Esophagus muscularis mucosa (tissue), 4 donors: ENCODE results near the gene CBFA2T3. TPM values are rescaled to one million over a fixed set of nuclear protein-coding genes. Genes with fewer than 3 reads are reported as not detected.

Experiments used
- DNase-seq: peaks from one replicate; pipeline ENCODE4 v3.0.0-alpha.2; 2017; ENCODE audit errors: extremely low spot score
- H3K27ac ChIP-seq, 4 donors: fragments of 200-600 bp; sonication (generic); replicated peaks in 1 of 4; 1 replicate in 3 of 4; 2 replicates in 1 of 4; pipeline ENCODE4 v1.5.1; 2016 to 2019; ENCODE audit warnings: mild to moderate bottlenecking in 1 of 4
- H3K27me3 ChIP-seq, 4 donors: fragments of 200-600 bp; sonication (generic); one replicate each; pipeline versions ENCODE4 v1.5.1 to v1.6.0; 2016 to 2019
- H3K36me3 ChIP-seq, 4 donors: fragments of 200-600 bp; sonication (generic); one replicate each; pipeline ENCODE4 v1.5.1; 2016 to 2019
- H3K4me1 ChIP-seq, 4 donors: fragments of 200-600 bp; sonication (generic); one replicate each; pipeline ENCODE4 v1.5.1; 2016 to 2019
- H3K4me3 ChIP-seq, 4 donors: fragments of 200-600 bp; sonication (generic); 1 replicate in 2 of 4; 2 replicates in 2 of 4; pipeline ENCODE4 v1.5.1; 2016 to 2019; ENCODE audit warnings: mild to moderate bottlenecking in 4 of 4, moderate library complexity in 1 of 4
- H3K9me3 ChIP-seq, 4 donors: fragments of 200-600 bp; sonication (generic); 1 replicate in 3 of 4; 2 replicates in 1 of 4; pipeline ENCODE4 v1.5.1; 2016 to 2019
- EP300 ChIP-seq: sonication (generic); formaldehyde crosslinking; IDR thresholded peaks from one replicate; pipeline ENCODE4 v1.6.1; 2017; ENCODE audit warnings: antibody characterized with exemption
- POLR2A ChIP-seq: fragments of 450-650 bp; IDR thresholded peaks from one replicate; pipeline ENCODE4 v1.6.1; 2017; ENCODE audit warnings: antibody characterized with exemption, moderate library complexity, mild to moderate bottlenecking, low read depth
- POLR2AphosphoS5 ChIP-seq, 2 donors: sonication (generic); formaldehyde crosslinking; IDR thresholded peaks; one replicate each; pipeline ENCODE4 v1.6.1; 2017; ENCODE audit warnings: antibody characterized with exemption in 2 of 2
- WGBS: methylation state at CpG from one replicate; pipeline ENCODE4 v1.1.5; 2018; 5-methylcytosine and 5-hydroxymethylcytosine counted together
- intact Hi-C: fragments of 100-400 bp; cut with DNase I; formaldehyde crosslinking; loops from one replicate; pipeline ENCODE4 v1.15.1; 2023
- total RNA-seq, 4 donors: library from RNA; depleted of rRNA; stranded (reverse); fragments of >200 nt; gene quantifications; one replicate each; pipeline versions ENCODE4 v1.1.0 to v1.2.1, GENCODE V29; 2016
- TF ChIP-seq, protein P1 (sequence below), 3 experiments: fragments of 200-600 bp in 2 of 3; fragments of 450-650 bp in 1 of 3; sonication (generic) in 2 of 3; IDR thresholded peaks; one replicate each; pipeline ENCODE4 v1.5.1; 2017 to 2019; ENCODE audit warnings: antibody characterized with exemption in 3 of 3, mild to moderate bottlenecking in 2 of 3, moderate library complexity in 1 of 3

Gene CBFA2T3
- total RNA-seq, 4 donors from 2014 or later = 2.0 to 10.4 (median 3.5) TPM

DNA sequence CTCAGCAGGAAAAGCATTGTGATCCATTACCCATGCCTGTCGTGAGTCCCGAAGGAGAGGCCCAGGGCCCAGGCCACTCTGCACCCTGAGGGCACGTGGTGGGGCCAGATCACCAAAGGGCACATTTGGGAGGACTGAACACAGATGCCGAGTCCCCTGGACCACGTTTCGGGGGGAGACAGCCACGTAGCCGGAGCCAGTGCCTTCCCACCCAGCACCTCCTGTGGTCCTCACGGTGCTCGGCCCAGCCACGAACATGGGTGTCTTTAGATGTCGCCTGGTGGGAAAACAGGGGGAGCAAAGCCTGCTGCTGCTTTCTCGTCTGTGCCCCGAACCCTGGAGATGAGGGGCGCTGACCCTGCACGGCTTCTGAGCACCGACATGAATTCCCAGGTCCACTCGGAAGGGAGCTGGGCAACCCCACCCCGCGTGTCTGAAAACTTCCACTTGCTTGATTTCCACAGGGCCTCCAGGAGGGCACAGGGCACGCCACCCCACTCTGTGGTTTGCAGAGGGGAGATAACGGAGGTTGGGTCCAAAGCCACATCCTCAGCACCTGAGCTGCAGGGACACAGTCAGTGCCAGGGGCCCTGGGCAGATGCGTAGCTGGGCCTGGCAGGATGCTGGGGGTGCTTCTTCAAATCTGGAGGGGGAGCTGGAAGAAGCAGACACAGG lies 14.4 kb downstream of the CBFA2T3 start:
- no peak for TF ChIP-seq POLR2A
- TF ChIP-seq, protein P1, sequence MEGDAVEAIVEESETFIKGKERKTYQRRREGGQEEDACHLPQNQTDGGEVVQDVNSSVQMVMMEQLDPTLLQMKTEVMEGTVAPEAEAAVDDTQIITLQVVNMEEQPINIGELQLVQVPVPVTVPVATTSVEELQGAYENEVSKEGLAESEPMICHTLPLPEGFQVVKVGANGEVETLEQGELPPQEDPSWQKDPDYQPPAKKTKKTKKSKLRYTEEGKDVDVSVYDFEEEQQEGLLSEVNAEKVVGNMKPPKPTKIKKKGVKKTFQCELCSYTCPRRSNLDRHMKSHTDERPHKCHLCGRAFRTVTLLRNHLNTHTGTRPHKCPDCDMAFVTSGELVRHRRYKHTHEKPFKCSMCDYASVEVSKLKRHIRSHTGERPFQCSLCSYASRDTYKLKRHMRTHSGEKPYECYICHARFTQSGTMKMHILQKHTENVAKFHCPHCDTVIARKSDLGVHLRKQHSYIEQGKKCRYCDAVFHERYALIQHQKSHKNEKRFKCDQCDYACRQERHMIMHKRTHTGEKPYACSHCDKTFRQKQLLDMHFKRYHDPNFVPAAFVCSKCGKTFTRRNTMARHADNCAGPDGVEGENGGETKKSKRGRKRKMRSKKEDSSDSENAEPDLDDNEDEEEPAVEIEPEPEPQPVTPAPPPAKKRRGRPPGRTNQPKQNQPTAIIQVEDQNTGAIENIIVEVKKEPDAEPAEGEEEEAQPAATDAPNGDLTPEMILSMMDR (IDR thresholded peaks at IDR 0.05) = no peak
- TF ChIP-seq EP300 = no peak
- TF ChIP-seq POLR2AphosphoS5 (IDR thresholded peaks at IDR 0.05) = no peak
- WGBS = 82% methylated on average over 15 of the region's 23 CpGs
- H3K27ac ChIP-seq = no peak overlapping the region
- H3K9me3 ChIP-seq = no peaks in the 10 kb centered on the region
- H3K4me1 ChIP-seq = peaks cover 0 to 3% (median under 1%) of the 10 kb centered on the region in 4 donors
- H3K4me3 ChIP-seq = no peak overlapping the region
- H3K36me3 ChIP-seq = no peaks in the 10 kb centered on the region
- peaks cover 0 to 59% (median 0%) of the 10 kb centered on the region in 4 donors for H3K27me3 ChIP-seq
- DNase-seq = no peak
- intact Hi-C loops = no loop called here

DNA sequence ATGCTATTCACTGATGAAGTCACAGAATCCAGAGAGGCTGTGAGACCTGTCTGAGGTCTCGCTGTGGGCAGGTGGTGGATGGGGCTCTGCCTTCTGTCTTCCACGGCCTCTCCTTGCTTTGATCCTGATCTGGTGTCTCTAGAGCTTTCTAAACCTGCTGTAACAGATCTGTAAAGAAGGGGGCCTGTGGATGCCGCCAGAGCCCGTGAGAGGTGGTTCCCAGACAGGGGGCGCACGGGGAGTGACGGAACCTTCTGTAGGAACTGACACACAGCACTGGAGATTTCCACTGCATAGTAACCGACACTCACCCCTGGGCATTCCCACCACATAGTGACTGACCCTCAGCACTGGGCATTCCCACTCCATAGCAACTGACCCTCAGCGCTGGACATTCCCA lies 16.0 kb downstream of the CBFA2T3 start:
- H3K27me3 ChIP-seq = peaks cover 0 to 59% (median 0%) of the 10 kb centered on the region in 4 donors
- no peak overlapping the region for H3K4me3 ChIP-seq
- H3K27ac ChIP-seq = no peak overlapping the region
- DNase-seq = no peak
- TF ChIP-seq POLR2A (no peak), POLR2AphosphoS5 (IDR thresholded peaks at IDR 0.05) (no peak)
- TF ChIP-seq, protein P1 (IDR thresholded peaks at IDR 0.05) = no peak
- H3K36me3 ChIP-seq = no peaks in the 10 kb centered on the region
- WGBS = 88% methylated on average over 9 of the region's 9 CpGs
- intact Hi-C loops = no loop called here
- H3K9me3 ChIP-seq = no peaks in the 10 kb centered on the region
- H3K4me1 ChIP-seq = peaks cover 2 to 5% (median 4%) of the 10 kb centered on the region in 4 donors

DNA sequence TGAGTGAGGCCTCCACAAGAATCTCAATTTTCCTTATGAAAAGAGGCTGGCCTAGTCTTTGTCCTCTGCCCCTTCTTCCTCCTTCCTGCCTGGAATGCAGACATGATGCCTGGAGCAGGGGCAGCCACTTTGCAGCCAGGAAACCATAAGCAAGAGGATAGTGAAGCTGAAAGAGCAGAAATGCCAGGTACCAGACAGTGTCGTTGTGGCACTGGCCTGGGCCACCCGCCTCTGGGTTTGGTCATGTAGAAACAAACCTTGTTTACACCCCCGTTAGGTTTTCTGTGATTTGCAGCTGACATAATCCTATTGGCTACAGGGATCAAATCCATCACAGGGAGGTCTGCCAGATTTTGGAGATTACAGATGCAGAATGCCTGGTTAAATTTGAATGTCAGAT lies 16.5 kb downstream of the CBFA2T3 start:
- intact Hi-C loops = no loop called here
- WGBS = 92% methylated on average over 3 of the region's 3 CpGs
- DNase-seq = no peak
- Histone ChIP-seq H3K36me3 (no peaks in the 10 kb centered on the region), H3K4me3 (no peak overlapping the region), H3K4me1 (peaks cover 4 to 7% (median 6%) of the 10 kb centered on the region in 4 donors), H3K27ac (no peak overlapping the region), H3K9me3 (no peaks in the 10 kb centered on the region), H3K27me3 (peaks cover 0 to 59% (median 0%) of the 10 kb centered on the region in 4 donors)
- TF ChIP-seq EP300 (no peak), POLR2AphosphoS5 (IDR thresholded peaks at IDR 0.05) (no peak), POLR2A (no peak)
- TF ChIP-seq, protein P1 (IDR thresholded peaks at IDR 0.05) = no peak

DNA sequence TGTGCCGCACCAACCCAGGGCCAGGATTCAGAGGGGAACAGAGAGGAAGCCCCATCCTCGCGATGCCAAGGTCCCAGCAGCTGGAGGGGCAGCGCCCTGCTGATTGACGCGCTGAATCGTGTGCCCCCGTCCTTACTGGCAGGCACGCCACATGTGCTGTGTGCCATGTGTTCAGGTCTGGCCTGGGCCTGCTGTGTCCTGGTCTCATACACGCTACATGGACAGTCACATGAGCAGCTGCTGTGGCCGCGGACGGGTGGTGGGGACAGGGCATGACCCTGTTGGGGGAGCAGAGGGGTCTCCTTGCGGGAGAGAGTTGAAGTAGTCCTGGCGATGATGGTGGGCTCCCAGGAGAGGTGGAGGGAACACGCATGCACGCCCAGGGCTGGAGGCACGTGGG lies 18.0 kb downstream of the CBFA2T3 start:
- DNase-seq = no peak
- TF ChIP-seq POLR2AphosphoS5 (IDR thresholded peaks at IDR 0.05) (no peak), POLR2A (no peak), EP300 (no peak)
- TF ChIP-seq, protein P1 (IDR thresholded peaks at IDR 0.05) = no peak
- WGBS = 87% methylated on average over 18 of the region's 18 CpGs
- Histone ChIP-seq H3K27me3 (peaks cover 0 to 58% (median 0%) of the 10 kb centered on the region in 4 donors), H3K36me3 (no peaks in the 10 kb centered on the region), H3K4me3 (no peak overlapping the region), H3K27ac (no peak overlapping the region), H3K4me1 (peaks cover 4 to 7% (median 6%) of the 10 kb centered on the region in 4 donors), H3K9me3 (no peaks in the 10 kb centered on the region)
- intact Hi-C loops = no loop called here
